ENCODE measurements around the gene LIPE. TPM values are rescaled to one million over a fixed set of nuclear protein-coding genes. Genes with fewer than 3 reads are reported as not detected.

Gene LIPE
- total and polyA plus RNA-seq, 9 donors = 1.7 to 15.1 (median 5.4) TPM

DNA sequence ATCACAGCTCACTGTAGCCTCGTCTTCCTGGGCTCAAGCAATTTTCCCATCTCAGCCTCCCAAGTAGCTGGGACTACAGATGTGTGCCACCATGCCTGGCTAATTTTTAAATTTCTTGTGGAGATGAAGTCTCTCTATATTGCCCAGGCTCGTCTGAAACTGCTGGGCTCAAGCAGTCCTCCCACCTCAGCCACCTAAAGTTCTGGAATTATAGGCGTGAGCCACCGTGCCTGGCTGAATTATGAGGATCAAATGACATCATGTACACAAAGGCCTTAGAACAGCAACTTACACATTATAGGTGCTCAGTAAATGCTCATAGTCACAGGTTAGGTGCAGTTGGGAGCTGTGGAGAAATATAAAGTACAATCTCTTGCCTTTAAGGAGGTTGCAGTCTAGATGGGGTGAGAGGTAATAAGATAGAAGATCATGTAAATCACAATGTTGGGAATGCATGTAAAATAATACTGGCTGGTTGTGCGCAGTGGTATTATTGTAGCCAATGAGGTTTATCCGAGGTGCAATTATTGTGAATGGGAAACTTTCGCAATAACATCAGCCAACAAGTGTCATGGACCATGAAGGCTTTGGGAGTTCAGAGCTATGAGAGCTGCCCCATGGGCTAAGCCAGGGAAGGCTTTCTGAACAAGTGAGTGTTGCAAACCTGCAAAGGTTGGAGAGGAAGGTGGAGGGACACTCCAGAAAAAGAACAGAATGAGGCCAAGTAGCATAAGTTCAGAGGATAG is 45.4 kb upstream of the LIPE start:
- Histone ChIP-seq H3K4me1 (ENCODE audit: insufficient read depth) (no peaks in the 10 kb centered on the region), H3K27me3 (no peaks in the 10 kb centered on the region), H3K9me3 (no peaks in the 10 kb centered on the region), H3K27ac (no peak overlapping the region), H3K4me3 (no peak overlapping the region), H3K36me3 (no peaks in the 10 kb centered on the region)
- WGBS, 3 donors = 85 to 87% (median 87%) methylated on average over 7 of the region's 7 CpGs
- no peak for DNase-seq
- intact Hi-C loops (cut with DNase I) = no loop called here
- TF ChIP-seq, protein P1, sequence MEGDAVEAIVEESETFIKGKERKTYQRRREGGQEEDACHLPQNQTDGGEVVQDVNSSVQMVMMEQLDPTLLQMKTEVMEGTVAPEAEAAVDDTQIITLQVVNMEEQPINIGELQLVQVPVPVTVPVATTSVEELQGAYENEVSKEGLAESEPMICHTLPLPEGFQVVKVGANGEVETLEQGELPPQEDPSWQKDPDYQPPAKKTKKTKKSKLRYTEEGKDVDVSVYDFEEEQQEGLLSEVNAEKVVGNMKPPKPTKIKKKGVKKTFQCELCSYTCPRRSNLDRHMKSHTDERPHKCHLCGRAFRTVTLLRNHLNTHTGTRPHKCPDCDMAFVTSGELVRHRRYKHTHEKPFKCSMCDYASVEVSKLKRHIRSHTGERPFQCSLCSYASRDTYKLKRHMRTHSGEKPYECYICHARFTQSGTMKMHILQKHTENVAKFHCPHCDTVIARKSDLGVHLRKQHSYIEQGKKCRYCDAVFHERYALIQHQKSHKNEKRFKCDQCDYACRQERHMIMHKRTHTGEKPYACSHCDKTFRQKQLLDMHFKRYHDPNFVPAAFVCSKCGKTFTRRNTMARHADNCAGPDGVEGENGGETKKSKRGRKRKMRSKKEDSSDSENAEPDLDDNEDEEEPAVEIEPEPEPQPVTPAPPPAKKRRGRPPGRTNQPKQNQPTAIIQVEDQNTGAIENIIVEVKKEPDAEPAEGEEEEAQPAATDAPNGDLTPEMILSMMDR (IDR thresholded peaks at IDR 0.05) = no peak
- TF ChIP-seq EP300 (IDR thresholded peaks at IDR 0.05) (no peak), POLR2A (IDR thresholded peaks at IDR 0.05) (no peak)

DNA sequence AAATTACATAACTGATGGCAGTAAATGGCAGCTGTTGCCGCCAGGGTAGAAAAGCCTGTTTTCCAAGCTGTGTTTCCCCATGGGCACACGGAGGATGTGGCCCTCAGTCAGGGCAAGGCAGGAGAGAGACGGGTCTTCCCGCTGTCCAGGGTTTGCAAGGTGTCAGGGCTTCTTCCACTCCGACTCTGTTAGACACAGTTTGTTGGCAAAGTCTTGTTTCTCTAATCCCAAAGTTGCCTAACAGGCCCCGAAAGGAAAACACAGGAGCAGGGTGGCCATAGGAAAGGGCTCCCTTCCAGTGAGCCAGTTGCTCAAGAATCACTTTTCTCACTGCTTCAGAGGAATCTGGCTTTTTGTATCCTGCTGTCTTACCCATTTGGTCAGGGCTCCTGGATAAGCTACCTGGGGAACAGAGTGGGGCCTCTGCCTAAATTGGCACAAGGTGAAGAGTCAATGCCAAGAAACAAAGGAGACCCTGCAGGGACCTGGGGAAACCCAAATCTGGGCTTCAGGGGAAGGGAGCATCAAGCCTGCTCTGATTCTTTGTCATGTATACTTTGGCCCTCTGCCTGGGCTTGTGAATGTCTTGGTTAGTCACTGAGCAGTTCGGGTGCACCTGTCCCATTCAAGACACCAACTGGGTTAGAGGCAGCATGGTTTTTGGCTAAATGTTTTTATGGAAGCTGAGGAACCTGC is 44.5 kb upstream of the LIPE start:
- intact Hi-C loops (cut with DNase I) = no loop called here
- no peak for DNase-seq
- Histone ChIP-seq H3K27ac (no peak overlapping the region), H3K36me3 (no peaks in the 10 kb centered on the region), H3K4me1 (ENCODE audit: insufficient read depth) (no peaks in the 10 kb centered on the region), H3K4me3 (no peak overlapping the region), H3K9me3 (no peaks in the 10 kb centered on the region), H3K27me3 (no peaks in the 10 kb centered on the region)
- 75 to 81% (median 79%) methylated on average over 7 of the region's 7 CpGs for WGBS, 3 donors
- TF ChIP-seq, protein P1 (IDR thresholded peaks at IDR 0.05) = no peak
- TF ChIP-seq POLR2A (IDR thresholded peaks at IDR 0.05) (no peak), EP300 (IDR thresholded peaks at IDR 0.05) (no peak)

DNA sequence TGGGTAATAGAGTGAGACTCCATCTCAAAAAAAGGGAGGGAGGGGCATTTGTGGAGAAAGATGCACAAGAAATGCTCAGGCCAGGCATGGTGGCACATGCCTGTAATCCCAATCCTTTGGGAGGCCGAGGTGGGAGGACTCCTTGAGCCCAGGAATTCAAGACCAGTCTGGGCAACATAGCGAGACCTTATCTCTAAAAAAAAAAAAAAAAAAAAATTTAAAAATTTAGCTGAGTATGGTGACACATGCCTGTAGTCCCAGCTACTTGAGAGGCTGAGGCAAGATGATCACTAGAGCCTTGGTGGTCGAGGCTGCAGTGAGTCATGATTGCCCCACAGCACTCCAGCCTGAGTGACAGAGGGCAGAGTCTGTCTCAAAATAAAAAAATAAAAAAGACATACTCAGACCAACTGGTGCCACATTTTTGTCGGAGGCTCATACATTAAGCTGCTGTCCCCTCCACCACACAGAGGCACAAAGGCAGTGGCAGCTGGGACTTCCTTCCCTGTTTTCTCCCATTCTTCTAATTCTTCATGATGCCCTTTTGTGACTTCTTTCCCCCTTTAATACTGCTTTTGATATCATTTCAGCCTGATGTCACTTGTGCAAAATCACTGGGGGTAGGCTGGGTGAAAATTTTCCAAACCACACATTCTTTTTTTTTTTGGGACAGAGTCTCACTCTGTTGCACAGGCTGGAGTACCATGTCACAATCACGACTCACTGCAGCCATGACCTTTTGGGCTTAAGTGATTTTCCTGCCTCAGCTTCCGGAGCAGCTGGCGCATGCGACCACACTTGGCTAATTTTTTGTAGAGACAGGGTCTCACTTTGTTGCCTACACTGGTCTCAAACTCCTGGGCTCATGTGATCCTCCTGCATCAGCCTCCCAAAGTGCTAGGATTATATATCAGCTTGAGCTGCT is 42.4 kb upstream of the LIPE start:
- no peaks in the 10 kb centered on the region for H3K4me1 ChIP-seq (ENCODE audit: insufficient read depth)
- TF ChIP-seq, protein P1 (IDR thresholded peaks at IDR 0.05) = no peak
- TF ChIP-seq POLR2A (IDR thresholded peaks at IDR 0.05) (no peak), EP300 (IDR thresholded peaks at IDR 0.05) (no peak)
- no peak overlapping the region for H3K4me3 ChIP-seq
- WGBS, 3 donors = 66 to 73% (median 70%) methylated on average over 8 of the region's 8 CpGs
- no peaks in the 10 kb centered on the region for H3K9me3 ChIP-seq
- H3K27ac ChIP-seq = no peak overlapping the region
- no peaks in the 10 kb centered on the region for H3K36me3 ChIP-seq
- intact Hi-C loops (cut with DNase I) = no loop called here
- DNase-seq = no peak
- no peaks in the 10 kb centered on the region for H3K27me3 ChIP-seq

DNA sequence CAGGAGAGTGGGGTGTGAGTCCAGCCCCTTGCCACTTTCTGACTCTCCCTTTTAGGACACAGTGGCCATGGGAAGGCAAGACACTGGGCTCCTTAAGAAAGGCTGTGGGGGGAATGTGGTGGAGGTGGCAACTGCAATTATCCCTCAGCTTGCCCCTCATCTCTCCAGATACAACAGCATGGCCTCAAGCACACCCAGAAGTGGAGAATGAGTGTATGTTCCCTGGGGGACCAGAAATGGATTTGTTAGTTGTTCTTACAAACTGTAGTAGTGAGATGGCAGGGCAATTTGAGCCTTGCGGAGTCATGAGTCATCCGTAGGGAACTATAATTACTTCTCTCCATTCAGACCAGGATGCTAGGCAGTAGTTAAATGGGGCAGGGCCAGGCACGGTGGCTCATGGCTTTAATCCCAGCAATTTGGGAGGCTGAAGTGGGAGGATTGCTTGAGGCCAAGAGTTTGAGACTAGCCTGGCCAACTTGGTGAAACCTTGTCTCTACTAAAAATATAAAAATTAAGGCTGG is 41.1 kb upstream of the LIPE start:
- WGBS, 3 donors = 57 to 71% (median 67%) methylated on average over 3 of the region's 3 CpGs
- Histone ChIP-seq H3K27me3 (no peaks in the 10 kb centered on the region), H3K9me3 (no peaks in the 10 kb centered on the region), H3K36me3 (no peaks in the 10 kb centered on the region), H3K4me3 (no peak overlapping the region), H3K4me1 (ENCODE audit: insufficient read depth) (no peaks in the 10 kb centered on the region), H3K27ac (no peak overlapping the region)
- no peak for TF ChIP-seq EP300 (IDR thresholded peaks at IDR 0.05)
- no peak for DNase-seq
- intact Hi-C loops (cut with DNase I) = no loop called here
